GM12891 (cell line): ENCODE data around the gene SEC31B.
A peak's percentile ranks its signal among the peaks of the same experiment; 100 is the strongest.

Experiments used
- DNase-seq: peaks from one replicate; pipeline ENCODE4 v3.0.0; 2011; ENCODE audit warnings: low spot score; ENCODE audit not compliant: insufficient read length
- FAIRE-seq: peaks from 2 replicates; lab custom pipeline; 2011; peaks lifted over from hg19 to GRCh38; lab: Jason Lieb, UNC
- PAX5 ChIP-seq: IDR thresholded peaks from 2 replicates; pipeline ENCODE4 v1.6.1; 2011; ENCODE audit warnings: low read length, moderate library complexity, mild to moderate bottlenecking; ENCODE audit not compliant: insufficient read depth, severe bottlenecking
- POLR2A ChIP-seq: IDR thresholded peaks from 2 replicates; pipeline ENCODE4 v1.6.1; 2011; ENCODE audit warnings: low read depth, low read length, control low read depth
- POLR2AphosphoS5 ChIP-seq: IDR thresholded peaks from 2 replicates; pipeline ENCODE4 v1.6.1; 2011; ENCODE audit warnings: low read depth, low read length, control low read depth
- POU2F2 ChIP-seq: IDR thresholded peaks from 2 replicates; pipeline ENCODE4 v1.6.1; 2011; ENCODE audit warnings: low read depth, mild to moderate bottlenecking, control low read depth, low read length, moderate library complexity
- SPI1 ChIP-seq: IDR thresholded peaks from 2 replicates; pipeline ENCODE4 v1.6.1; 2011; ENCODE audit warnings: low read depth, low read length, control low read depth
- TAF1 ChIP-seq: IDR thresholded peaks from 2 replicates; pipeline ENCODE4 v1.6.1; 2011; ENCODE audit warnings: low read depth, low read length, control low read depth

The SEC31B gene

GRCh38 chr10:100516847-100517246 is 2.8 kb downstream of the SEC31B start:
- FAIRE-seq (no peak), DNase-seq (no peak)
- TF ChIP-seq TAF1, result no peak
- no peak for TF ChIP-seq PAX5
- no peak for TF ChIP-seq POLR2A
- TF ChIP-seq POU2F2, result no peak
- no peak for TF ChIP-seq POLR2AphosphoS5

DNA sequence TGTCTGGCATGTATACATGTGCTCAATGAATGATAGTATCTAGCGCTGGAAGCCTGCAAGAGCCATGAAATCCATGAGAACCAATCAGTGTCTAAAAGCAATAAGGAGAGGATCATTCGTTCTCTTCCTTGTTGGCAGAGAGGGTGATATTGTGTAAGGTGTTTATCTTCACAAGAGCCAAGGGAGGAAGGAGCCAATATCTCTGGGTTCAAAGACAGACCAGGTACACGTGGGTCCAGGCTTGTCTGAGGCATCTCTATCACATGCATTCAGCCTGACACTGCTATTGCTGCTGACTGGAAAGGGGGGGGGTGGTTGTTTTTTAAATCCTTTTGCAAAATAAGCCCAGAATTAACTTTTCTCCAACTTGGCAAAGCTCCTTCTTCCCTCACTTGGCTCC is 4.0 kb downstream of the SEC31B start:
- DNase-seq, result no peak
- no peak for FAIRE-seq
- TF ChIP-seq POLR2AphosphoS5 (no peak), TAF1 (no peak), PAX5 (no peak), POLR2A (no peak), POU2F2 (no peak), SPI1 (no peak)

DNA sequence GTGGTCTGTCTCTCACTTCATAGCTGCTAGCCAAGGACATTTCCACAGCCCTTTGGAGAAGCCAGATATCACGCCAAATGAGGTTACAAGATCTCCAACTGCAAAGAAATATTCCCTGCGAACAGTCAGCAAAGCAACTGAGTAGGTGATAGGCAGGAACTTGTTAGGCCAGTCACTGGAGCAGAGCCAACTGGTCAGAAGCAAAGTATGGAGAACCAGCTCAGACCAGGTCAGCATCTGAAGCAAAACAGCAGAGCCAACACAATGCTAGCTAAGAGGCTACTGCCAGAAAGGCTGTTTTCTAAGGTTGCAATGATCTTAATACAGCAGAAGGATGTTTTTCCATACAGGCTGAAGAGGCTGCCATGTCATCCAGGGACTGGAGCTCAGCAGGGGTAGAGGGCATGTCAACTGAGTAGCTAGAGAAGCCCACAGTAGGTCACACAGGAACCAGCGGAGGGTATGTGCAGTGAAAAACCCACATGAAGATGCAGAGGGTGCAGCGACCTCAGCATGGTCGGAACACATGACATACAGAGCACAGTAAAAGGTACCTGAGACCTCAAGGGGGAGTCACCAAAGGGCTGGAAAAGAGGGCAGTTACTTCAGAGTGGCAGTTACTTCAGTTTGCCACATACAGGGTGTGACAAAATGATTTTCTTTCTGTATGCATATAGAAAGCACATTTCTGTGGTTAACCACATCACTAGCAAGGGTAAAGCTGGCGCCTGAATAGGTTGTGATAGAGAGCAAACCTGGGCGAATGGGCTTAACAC is 8.9 kb downstream of the SEC31B start:
- peak; percentile 92 for FAIRE-seq
- DNase-seq, result no peak
- TF ChIP-seq POLR2A, result no peak

GRCh38 chr10:100509241-100509840 is 10.3 kb downstream of the SEC31B start:
- TF ChIP-seq TAF1 (no peak), POLR2A (no peak), PAX5 (no peak), SPI1 (no peak), POLR2AphosphoS5 (no peak)
- FAIRE-seq, result no peak
- no peak for DNase-seq

DNA sequence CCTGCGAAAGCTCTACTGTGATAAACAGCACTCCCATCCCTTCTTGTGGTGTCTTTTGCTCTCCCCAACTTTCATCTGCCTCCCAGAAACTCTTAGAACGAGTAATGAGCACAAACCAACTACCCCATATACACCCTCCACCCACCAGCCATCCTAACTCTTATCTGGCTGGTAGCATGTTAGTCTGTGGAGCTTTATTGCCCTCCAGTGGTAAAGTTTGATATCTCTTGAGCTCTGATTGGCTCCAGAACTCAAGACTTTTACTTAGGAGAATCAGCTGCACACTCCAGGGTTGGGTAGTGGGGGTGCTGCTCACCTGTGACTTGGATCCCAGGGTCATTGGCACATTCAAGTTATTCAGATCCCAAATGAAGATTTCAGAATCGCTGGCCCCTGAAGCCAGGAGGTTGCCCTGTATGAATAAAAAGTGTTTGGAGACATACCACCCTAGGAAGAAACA is 10.9 kb downstream of the SEC31B start:
- no peak for DNase-seq
- FAIRE-seq, result peak; percentile 83
- TF ChIP-seq POLR2AphosphoS5 (no peak), POLR2A (no peak), TAF1 (no peak), SPI1 (no peak), PAX5 (no peak), POU2F2 (no peak)

GRCh38 chr10:100508266-100508665 is 11.4 kb downstream of the SEC31B start:
- FAIRE-seq (no peak), DNase-seq (no peak)
- TF ChIP-seq POLR2A (no peak), TAF1 (no peak), SPI1 (no peak), POLR2AphosphoS5 (no peak), PAX5 (no peak), POU2F2 (no peak)

DNA sequence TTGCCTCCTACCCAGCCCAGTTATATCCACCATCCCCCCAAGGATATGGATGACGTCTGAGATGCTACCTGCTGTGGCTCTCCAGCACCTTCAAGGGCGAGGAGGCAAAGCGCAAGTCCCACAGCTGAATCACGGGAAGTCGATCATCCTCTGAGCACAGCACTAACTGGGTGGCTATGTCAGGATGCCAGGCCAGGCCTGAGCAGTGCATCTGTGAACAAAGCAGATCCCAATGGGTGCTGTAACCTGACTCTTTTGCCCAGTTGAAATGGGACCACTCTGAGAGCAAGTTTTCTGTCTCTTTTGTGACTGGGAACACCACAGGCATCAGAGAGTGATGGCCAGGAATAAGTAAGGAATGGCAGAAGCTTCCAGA is 12.3 kb downstream of the SEC31B start:
- TF ChIP-seq SPI1 (no peak), POLR2A (no peak), POU2F2 (no peak)
- FAIRE-seq (no peak), DNase-seq (no peak)

GRCh38 chr10:100506596-100507356 is 12.9 kb downstream of the SEC31B start:
- FAIRE-seq (no peak), DNase-seq (no peak)
- TF ChIP-seq TAF1 (no peak), SPI1 (no peak), PAX5 (no peak), POU2F2 (no peak), POLR2A (no peak), POLR2AphosphoS5 (no peak)

- no peak for TF ChIP-seq POU2F2
- TF ChIP-seq POLR2AphosphoS5, result no peak
- no peak for TF ChIP-seq TAF1
- TF ChIP-seq POLR2A, result no peak
- TF ChIP-seq PAX5, result no peak
- TF ChIP-seq SPI1, result no peak
- no peak for FAIRE-seq
These were observed 14.5 kb downstream of the SEC31B start for GRCh38 chr10:100505164-100505563.

More at GRCh38 chr10:100505164-100505563, 14.5 kb downstream of the SEC31B start:
- no peak for DNase-seq
